Stimulated activated CD4-positive, alpha-beta T cell treated with anti-CD3 and anti-CD28 coated beads, Interleukin-12 subunit alpha, Interleukin-12 subunit beta, amount 100 ng/mL, for 48 hours (primary cell): ENCODE measurements around the gene GARRE1.
"Not testable (repeated sequence)": the region's sequence is repeated elsewhere in the genome, so short reads cannot be mapped to it uniquely, and the experiment has no call there.

Experiments
- DNase-seq, 3 donors: peaks; one replicate each; pipeline ENCODE4 v3.0.0-alpha.2; 2020; ENCODE audit warnings: low read depth in 2 of 3, low spot score in 1 of 3

Gene GARRE1, protein sequence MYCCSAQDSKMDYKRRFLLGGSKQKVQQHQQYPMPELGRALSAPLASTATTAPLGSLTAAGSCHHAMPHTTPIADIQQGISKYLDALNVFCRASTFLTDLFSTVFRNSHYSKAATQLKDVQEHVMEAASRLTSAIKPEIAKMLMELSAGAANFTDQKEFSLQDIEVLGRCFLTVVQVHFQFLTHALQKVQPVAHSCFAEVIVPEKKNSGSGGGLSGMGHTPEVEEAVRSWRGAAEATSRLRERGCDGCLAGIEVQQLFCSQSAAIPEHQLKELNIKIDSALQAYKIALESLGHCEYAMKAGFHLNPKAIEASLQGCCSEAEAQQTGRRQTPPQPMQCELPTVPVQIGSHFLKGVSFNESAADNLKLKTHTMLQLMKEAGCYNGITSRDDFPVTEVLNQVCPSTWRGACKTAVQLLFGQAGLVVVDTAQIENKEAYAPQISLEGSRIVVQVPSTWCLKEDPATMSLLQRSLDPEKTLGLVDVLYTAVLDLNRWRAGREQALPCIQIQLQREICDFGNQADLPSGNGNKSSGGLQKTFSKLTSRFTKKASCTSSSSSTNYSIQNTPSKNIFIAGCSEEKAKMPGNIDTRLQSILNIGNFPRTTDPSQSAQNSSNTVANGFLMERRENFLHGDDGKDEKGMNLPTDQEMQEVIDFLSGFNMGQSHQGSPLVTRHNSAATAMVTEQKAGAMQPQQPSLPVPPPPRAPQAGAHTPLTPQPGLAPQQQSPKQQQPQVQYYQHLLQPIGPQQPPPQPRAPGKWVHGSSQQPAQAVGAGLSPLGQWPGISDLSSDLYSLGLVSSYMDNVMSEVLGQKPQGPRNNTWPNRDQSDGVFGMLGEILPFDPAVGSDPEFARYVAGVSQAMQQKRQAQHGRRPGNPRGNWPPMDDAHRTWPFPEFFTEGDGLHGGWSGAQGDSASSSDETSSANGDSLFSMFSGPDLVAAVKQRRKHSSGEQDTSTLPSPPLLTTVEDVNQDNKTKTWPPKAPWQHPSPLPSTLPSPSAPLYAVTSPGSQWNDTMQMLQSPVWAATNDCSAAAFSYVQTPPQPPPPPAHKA (N-terminal part only)

GRCh38 chr19:34254046-34254697 lies at the start of gene GARRE1:
Gene GARRE1 (plus strand): TSS chr19:34254554. CDS start chr19:34300474, 45,920 bp downstream.
- DNase-seq, result peak; percentile 66 to 83 (median 80)

DNA sequence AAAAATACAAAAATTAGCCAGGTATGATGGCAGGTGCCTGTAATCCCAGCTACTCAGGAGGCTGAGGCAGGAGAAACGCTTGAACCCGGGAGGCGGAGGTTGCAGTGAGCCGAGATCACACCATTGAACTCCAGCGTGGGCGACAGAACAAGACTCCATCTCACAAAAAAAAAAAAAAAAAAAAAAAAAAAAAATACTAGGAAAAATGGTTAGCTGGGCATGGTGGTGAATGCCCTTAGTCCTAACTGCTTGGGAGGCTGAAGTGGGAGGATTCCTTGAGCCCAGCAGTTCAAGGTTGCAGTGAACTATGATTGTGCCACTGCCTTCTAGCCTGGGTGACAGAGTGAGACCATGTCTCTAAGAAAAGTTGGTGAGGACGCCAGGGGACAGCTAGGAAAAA lies 49.0 kb upstream of the GARRE1 start:
- not testable (repeated sequence) for DNase-seq

DNA sequence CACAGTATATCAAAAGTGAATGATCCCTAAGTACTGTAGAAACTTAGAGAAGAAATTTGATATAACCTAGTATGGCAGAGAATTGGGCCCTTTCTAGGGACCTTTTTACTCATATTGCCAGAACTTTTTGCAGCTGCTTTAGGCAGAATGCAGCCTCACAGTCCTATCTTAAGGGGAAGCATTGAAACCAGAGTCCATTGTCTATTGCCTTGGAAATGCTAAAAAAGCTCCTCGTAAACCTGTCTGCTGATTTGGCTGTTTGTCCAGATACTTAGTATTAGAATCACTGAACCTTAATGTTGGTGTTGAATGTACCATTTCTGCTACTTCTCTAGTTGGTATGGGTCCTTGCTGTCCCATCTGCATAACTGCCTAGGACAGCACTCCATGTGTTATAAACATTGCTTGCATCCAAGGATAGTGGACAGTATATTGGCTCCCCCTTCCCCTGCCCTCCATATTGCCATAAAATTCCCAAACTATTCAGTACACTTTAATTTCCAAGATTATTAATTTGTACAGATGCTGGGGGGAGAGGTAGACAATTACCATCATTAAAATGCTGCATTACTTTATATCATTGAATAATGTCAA lies 46.0 kb upstream of the GARRE1 start:
- no peak for DNase-seq

- DNase-seq, result no peak
These were observed 44.6 kb upstream of the GARRE1 start for GRCh38 chr19:34209726-34210125.

DNA sequence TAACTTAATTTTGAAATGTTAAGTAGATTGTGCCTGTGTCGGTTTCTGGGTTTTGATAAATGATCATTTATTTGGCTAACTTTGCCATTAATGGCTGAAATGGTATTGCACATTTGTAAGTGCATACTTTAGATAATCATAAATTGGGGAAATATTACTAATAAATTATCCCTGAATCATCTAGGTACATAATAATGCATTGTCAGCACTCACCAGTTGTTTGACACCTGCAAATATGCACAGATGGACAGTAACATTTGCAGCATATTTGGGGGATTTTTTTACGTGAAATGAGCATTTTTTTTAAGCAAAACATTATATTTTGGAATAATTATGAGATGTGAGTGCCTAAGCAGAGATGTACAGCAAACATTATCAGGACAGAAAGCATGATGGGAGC lies 41.1 kb upstream of the GARRE1 start:
- DNase-seq, result no peak

DNA sequence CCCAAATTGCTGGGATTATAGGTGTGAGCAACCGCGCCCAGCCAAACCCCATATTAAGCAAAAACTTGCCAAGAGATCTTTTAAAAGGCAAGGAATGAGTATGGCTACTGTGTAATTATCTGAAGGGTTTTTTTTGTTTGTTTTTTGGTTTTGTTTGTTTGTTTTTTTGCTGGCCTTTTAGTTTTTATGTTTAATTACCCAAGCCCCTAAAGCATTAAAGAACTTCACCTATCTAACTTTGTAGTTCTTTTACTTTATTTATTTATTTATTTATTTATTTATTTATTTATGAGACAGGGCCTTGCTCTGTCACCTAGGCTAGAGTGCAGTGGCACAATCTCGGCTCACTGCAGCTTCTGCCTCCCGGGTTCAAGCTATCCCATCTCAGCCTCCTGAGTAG lies 40.3 kb upstream of the GARRE1 start:
- DNase-seq, result no peak

- DNase-seq, result no peak
These were observed 39.2 kb upstream of the GARRE1 start for GRCh38 chr19:34215006-34215665.

GRCh38 chr19:34215666-34216038 lies 38.7 kb upstream of the GARRE1 start:
- DNase-seq, result no peak

DNA sequence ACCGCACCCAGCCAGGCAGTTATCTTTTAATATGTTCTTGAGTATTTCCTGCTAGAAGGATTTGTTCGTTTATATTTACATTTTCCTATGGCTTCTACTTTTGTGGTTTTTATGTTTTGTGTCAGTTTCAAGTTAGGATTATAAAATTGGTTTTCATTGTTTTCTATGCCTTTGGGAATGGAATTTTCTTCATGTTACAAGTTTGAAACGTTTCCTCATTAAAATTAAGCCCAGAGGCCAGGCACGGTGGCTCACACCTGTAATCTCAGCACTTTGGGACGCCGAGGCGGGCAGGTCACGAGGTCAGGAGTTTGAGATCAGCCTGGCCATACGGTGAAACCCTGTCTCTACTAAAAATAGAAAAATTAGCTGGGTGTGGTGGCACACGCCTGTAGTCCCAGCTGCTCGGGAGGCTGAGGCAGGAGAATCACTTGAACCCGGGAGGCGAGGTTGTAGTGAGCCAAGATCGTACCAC lies 37.6 kb upstream of the GARRE1 start:
- DNase-seq, result not testable (repeated sequence)

GRCh38 chr19:34217952-34218817 lies 36.2 kb upstream of the GARRE1 start:
- peak; percentile 48 to 65 (median 56) for DNase-seq

GRCh38 chr19:34218818-34219164 lies 35.6 kb upstream of the GARRE1 start:
- DNase-seq, result no peak

- peak in 2 of 3 donors; percentile 56 to 77 for DNase-seq
These were observed 33.8 kb upstream of the GARRE1 start for GRCh38 chr19:34220472-34221063.

DNA sequence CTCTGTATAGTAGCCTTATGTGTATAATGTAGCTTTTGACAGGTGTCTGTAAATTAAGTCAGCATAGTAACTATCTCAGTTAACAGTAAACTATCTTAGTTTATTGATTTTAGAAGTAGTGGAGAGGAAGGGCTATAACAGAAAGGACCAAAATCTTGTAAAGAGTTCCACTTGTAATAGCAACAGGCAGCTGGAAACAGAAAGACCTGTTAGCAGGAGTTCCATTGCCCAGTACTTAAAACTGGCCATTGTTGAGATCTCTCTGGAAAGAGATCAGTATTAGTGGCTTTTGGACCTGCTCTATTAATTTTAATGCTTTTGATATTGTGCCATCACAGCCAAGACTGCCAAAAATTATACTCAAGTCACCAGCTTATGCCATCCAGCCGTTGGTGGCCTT lies 32.0 kb upstream of the GARRE1 start:
- no peak for DNase-seq

DNA sequence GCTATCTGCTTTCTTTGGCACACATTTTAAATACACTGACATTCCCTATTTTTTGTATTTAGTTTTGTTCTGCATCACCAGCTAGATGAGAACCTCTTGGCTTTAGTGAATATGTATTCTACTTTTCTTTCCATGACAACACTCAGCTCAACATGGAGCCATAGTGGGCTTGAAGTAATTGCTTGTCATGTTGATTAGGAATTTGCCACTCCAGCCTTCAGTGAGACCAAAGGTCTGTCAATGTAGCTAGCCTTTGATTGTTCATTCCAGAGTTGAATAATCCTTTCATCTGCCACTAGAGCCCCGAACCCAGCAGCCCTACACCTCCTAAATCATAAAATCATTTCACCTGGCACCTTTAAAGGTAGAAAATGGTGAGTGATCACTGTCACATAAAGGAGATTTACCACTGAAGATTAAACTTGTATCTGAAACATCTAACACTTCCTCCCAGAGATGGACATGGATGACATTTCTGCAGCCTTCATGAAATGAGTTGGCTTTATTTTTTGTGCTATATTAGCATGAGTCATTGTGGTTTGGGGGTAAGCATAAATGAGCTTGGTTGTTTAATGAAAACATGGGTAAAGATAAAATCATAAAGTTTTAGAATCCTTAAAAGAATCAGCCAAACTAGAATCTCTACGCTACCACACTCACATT lies 29.2 kb upstream of the GARRE1 start:
- DNase-seq, result no peak

GRCh38 chr19:34225659-34226015 lies 28.7 kb upstream of the GARRE1 start:
- DNase-seq, result no peak

DNA sequence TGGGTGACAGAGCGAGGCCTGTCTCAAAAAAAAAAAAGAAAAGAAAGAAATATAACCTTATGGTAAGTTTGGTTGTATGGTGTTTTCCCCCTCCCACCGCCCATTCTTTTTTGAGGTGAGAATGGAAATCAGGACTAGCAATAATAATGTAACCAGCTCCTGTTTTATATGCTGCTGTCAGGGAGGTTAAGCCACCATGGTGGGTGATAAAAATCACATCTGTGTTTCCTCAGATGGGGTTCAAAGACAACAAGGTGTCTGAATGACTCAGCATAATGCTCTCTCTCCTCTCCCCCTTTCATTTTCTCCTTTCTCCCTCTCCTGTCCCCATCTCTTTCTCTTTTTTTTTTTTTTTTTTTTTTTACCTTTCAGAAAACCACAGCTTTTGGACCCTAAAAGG lies 28.3 kb upstream of the GARRE1 start:
- DNase-seq, result no peak

- DNase-seq, result no peak
These were observed 26.0 kb upstream of the GARRE1 start for GRCh38 chr19:34228347-34228746.

DNA sequence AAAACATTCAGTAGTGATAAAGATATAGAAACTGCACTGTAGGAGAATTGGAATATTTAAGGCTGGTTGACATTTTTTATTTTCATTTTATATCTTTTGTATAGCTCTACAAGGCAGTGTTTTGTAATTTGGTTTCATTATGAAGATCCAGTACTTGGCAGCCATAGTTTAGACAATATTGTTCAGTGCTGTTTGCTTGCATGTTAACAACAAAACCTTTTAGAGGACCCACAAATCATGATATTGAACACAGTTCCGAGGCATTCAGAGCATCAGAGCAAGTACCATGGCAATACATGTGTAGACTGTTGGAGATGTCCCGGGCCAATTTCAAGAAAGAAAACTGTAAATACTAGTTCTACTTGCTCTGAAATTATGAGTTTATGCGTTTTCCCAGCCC lies 25.6 kb upstream of the GARRE1 start:
- DNase-seq, result no peak

GRCh38 chr19:34229721-34230120 lies 24.6 kb upstream of the GARRE1 start:
- no peak for DNase-seq
